Subcutaneous adipose tissue (tissue), 4 donors: ENCODE results near the gene CNTN4. TPM values are rescaled to one million over a fixed set of nuclear protein-coding genes. Genes with fewer than 3 reads are reported as not detected.

ENCODE experiments used
- total RNA-seq, 4 donors: library from RNA; depleted of rRNA; stranded (reverse); fragments of >200 nt; gene quantifications; one replicate each; pipeline ENCODE4 v1.1.0, GENCODE V29; 2016
- TF ChIP-seq, protein P1 (sequence below): fragments of 450-650 bp; IDR thresholded peaks from one replicate; pipeline ENCODE4 v1.5.1; 2016; ENCODE audit warnings: low read depth, mild to moderate bottlenecking, control low read depth, antibody characterized with exemption, moderate library complexity

The CNTN4 gene
- total RNA-seq, 4 donors from 2014 or later: 4.2 to 10.5 (median 4.6) TPM

- TF ChIP-seq, protein P1, sequence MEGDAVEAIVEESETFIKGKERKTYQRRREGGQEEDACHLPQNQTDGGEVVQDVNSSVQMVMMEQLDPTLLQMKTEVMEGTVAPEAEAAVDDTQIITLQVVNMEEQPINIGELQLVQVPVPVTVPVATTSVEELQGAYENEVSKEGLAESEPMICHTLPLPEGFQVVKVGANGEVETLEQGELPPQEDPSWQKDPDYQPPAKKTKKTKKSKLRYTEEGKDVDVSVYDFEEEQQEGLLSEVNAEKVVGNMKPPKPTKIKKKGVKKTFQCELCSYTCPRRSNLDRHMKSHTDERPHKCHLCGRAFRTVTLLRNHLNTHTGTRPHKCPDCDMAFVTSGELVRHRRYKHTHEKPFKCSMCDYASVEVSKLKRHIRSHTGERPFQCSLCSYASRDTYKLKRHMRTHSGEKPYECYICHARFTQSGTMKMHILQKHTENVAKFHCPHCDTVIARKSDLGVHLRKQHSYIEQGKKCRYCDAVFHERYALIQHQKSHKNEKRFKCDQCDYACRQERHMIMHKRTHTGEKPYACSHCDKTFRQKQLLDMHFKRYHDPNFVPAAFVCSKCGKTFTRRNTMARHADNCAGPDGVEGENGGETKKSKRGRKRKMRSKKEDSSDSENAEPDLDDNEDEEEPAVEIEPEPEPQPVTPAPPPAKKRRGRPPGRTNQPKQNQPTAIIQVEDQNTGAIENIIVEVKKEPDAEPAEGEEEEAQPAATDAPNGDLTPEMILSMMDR: no peak
Measured at GRCh38 chr3:2697589-2697988, 598.9 kb downstream of the CNTN4 start.

DNA sequence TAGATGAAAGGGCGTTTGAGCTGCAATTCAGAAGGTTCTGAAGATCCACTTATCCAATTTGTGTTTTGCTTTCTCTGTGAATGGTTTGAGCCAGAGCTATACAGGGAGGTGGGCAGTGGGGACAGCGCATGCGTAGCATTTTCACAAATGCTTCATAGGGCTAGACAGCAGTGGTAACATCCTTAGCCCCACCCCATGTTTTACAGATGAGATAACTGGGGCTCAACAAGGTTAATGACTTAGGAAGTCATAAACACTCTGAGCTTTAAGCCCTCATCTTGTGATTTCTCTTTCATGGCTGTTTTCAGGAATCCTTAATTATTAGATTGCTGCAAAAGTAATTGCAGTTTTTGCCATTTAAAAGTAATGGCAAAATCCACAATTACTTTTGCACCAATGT is 602.8 kb downstream of the CNTN4 start:
- TF ChIP-seq, protein P1: no peak

GRCh38 chr3:2706144-2706835 is 607.6 kb downstream of the CNTN4 start:
- TF ChIP-seq, protein P1: no peak

GRCh38 chr3:2706836-2707210 is 608.2 kb downstream of the CNTN4 start:
- TF ChIP-seq, protein P1: no peak

DNA sequence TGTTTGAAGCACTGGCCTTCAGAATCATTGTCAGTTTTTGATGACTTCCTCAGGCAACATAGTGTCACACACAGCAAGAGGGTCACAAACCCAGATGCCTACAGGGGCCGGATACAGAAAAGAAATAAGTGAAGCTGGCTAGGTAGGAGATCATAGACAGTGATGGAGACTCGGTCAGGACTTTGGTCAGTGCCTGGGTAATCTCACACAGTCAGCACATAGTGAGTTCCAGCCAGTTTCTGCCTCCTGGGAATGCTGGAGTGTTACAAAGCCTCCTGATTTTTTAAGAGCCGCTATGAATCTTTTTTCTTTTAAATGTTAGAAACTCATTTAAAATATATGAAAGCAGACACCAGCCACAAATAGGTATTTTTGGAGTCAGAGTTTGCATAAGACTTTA is 612.4 kb downstream of the CNTN4 start:
- TF ChIP-seq, protein P1: no peak

- TF ChIP-seq, protein P1: no peak
Measured at GRCh38 chr3:2713923-2714322, 615.3 kb downstream of the CNTN4 start.

- TF ChIP-seq, protein P1: no peak
Measured at GRCh38 chr3:2714834-2715233, 616.2 kb downstream of the CNTN4 start.
